CD14-positive monocyte (primary cell): ENCODE data around the gene UVRAG. TPM values are rescaled to one million over a fixed set of nuclear protein-coding genes. Genes with fewer than 3 reads are reported as not detected.

ENCODE experiments used
- DNase-seq, 3 donors: peaks; one replicate each; pipeline ENCODE4 v3.0.0-alpha.2; 2011 to 2022
- H2AFZ ChIP-seq: 2 replicates; pipeline ENCODE4 v1.6.0; 2012; ENCODE audit warnings: mild to moderate bottlenecking, low read depth, low read length, inconsistent platforms; ENCODE audit not compliant: insufficient read depth, poor library complexity, severe bottlenecking
- H3K27ac ChIP-seq, 2 donors: 1 replicate in 1 of 2; 2 replicates in 1 of 2; pipeline ENCODE4 v1.5.1; 2012 to 2013; ENCODE audit warnings: low read length in 2 of 2, control low read depth in 1 of 2, inconsistent platforms in 1 of 2, low read depth in 1 of 2, mild to moderate bottlenecking in 1 of 2
- H3K27me3 ChIP-seq, 2 donors: one replicate each; pipeline versions ENCODE4 v1.6.0 to v1.6.1; 2011 to 2013; ENCODE audit warnings: low read length in 2 of 2; ENCODE audit not compliant: control insufficient read depth in 2 of 2, insufficient read depth in 2 of 2
- H3K36me3 ChIP-seq, 2 donors: replicated peaks in 1 of 2; 1 replicate in 1 of 2; 2 replicates in 1 of 2; pipeline versions ENCODE4 v1.5.1 to v1.6.1; 2012 to 2013; ENCODE audit warnings: low read length in 2 of 2, control low read depth in 1 of 2, inconsistent platforms in 1 of 2, mild to moderate bottlenecking in 1 of 2; ENCODE audit not compliant: insufficient read depth in 2 of 2, control insufficient read depth in 1 of 2
- H3K4me1 ChIP-seq, 2 donors: 1 replicate in 1 of 2; 2 replicates in 1 of 2; pipeline versions ENCODE4 v1.5.1 to v1.6.1; 2012 to 2013; ENCODE audit warnings: low read length in 2 of 2, control low read depth in 1 of 2, inconsistent platforms in 1 of 2, mild to moderate bottlenecking in 1 of 2, moderate library complexity in 1 of 2; ENCODE audit not compliant: insufficient read depth in 2 of 2, control insufficient read depth in 1 of 2
- H3K4me2 ChIP-seq: replicated peaks from 2 replicates; pipeline ENCODE3; 2012; ENCODE audit warnings: low read length, moderate library complexity, mild to moderate bottlenecking; ENCODE audit not compliant: poor library complexity, severe bottlenecking; ENCODE audit errors: extremely low read depth
- H3K4me3 ChIP-seq, 3 experiments: fragments of 200-600 bp in 1 of 3; sonication (generic) in 1 of 3; replicated peaks in 1 of 3; 1 replicate in 2 of 3; 2 replicates in 1 of 3; pipeline ENCODE4 v1.5.1; 2011 to 2013; ENCODE audit warnings: low read length in 3 of 3, mild to moderate bottlenecking in 3 of 3, control low read depth in 2 of 3, low read depth in 2 of 3, inconsistent platforms in 1 of 3, moderate library complexity in 1 of 3
- H3K79me2 ChIP-seq: 2 replicates; pipeline ENCODE4 v1.6.0; 2012; ENCODE audit warnings: mild to moderate bottlenecking, control low read depth, inconsistent platforms, low read length, moderate library complexity; ENCODE audit not compliant: insufficient read depth
- H3K9ac ChIP-seq: 2 replicates; pipeline ENCODE4 v1.6.0; 2017; ENCODE audit warnings: low read length, mild to moderate bottlenecking; ENCODE audit not compliant: insufficient read depth, poor library complexity, severe bottlenecking
- H3K9me3 ChIP-seq, 2 donors: replicated peaks in 1 of 2; 1 replicate in 1 of 2; 2 replicates in 1 of 2; pipeline versions ENCODE4 v1.5.1 to v1.6.1; 2012 to 2013; ENCODE audit warnings: low read length in 2 of 2, control low read depth in 1 of 2; ENCODE audit not compliant: control insufficient read depth in 1 of 2, insufficient read depth in 1 of 2
- H4K20me1 ChIP-seq: 2 replicates; pipeline ENCODE4 v1.6.0; 2012; ENCODE audit warnings: mild to moderate bottlenecking, low read length, control low read depth, moderate library complexity; ENCODE audit not compliant: insufficient read depth
- H3K27ac Mint-ChIP-seq, 7 donors: one replicate each; pipeline ENCODE4 v1.8.0; 2020; ENCODE audit warnings: mild to moderate bottlenecking in 7 of 7, mixed read lengths in 7 of 7, moderate library complexity in 6 of 7, inconsistent platforms in 2 of 7
- H3K27me3 Mint-ChIP-seq, 3 donors: one replicate each; pipeline ENCODE4 v1.8.0; 2021 to 2022; ENCODE audit warnings: low read depth in 3 of 3, mild to moderate bottlenecking in 3 of 3, mixed read lengths in 3 of 3, moderate library complexity in 3 of 3, inconsistent platforms in 1 of 3
- H3K36me3 Mint-ChIP-seq, 2 donors: one replicate each; pipeline ENCODE4 v1.8.0; 2020; ENCODE audit warnings: mixed read lengths in 2 of 2, inconsistent platforms in 1 of 2, mild to moderate bottlenecking in 1 of 2
- H3K4me1 Mint-ChIP-seq: one replicate; pipeline ENCODE4 v1.8.0; 2020; ENCODE audit warnings: mild to moderate bottlenecking, mixed read lengths
- H3K4me3 Mint-ChIP-seq, 2 donors: one replicate each; pipeline ENCODE4 v1.8.0; 2020; ENCODE audit warnings: mild to moderate bottlenecking in 2 of 2, mixed read lengths in 2 of 2, moderate library complexity in 1 of 2
- H3K9me3 Mint-ChIP-seq, 7 donors: one replicate each; pipeline ENCODE4 v1.8.0; 2020 to 2022; ENCODE audit warnings: mixed read lengths in 7 of 7, mild to moderate bottlenecking in 6 of 7, moderate library complexity in 6 of 7, inconsistent platforms in 2 of 7
- CTCF ChIP-seq: fragments of 200-600 bp; IDR thresholded peaks from one replicate; pipeline ENCODE4 v1.8.0; 2022; ENCODE audit warnings: antibody characterized with exemption, mild to moderate bottlenecking
- WGBS: methylation state at CpG from one replicate; pipeline ENCODE4 v1.1.5; 2013; ENCODE audit warnings: missing lambda C conversion rate; ENCODE audit not compliant: insufficient coverage; 5-methylcytosine and 5-hydroxymethylcytosine counted together
- intact Hi-C, 2 donors: fragments of 100-400 bp; cut with micrococcal nuclease; formaldehyde crosslinking; loops; one replicate each; pipeline versions ENCODE4 v1.15.0 to v1.15.1; 2023
- polyA plus RNA-seq, 3 donors: library from polyadenylated mRNA; depleted of rRNA in 1 of 3; unstranded in 2 of 3; stranded (reverse) in 1 of 3; fragments of 300-500 nt in 2 of 3; fragments of >200 nt in 1 of 3; fragmentation: Illumina TruSeq in 2 of 3; gene quantifications; 1 replicate in 2 of 3; 2 replicates in 1 of 3; pipeline ENCODE4 v1.2.3, GENCODE V29; 2012 to 2021

The UVRAG gene
- polyA plus RNA-seq, 3 donors = 13.7 to 20.5 (median 20.0) TPM

- Histone ChIP-seq H3K27me3 (no peaks in the 10 kb centered on the region), H3K4me1 (peaks cover 53 to 58% of the 10 kb centered on the region in 2 donors), H3K27ac (no peak overlapping the region), H3K9me3 (no peaks in the 10 kb centered on the region), H2AFZ (no peak overlapping the region), H3K79me2 (no peaks in the 10 kb centered on the region), H3K9ac (no peak overlapping the region), H3K4me3 (no peak overlapping the region), H3K36me3 (peaks cover 13 to 23% of the 10 kb centered on the region in 2 donors), H4K20me1 (no peaks in the 10 kb centered on the region), H3K4me2 (no peak overlapping the region)
- Mint-ChIP-seq H3K9me3 (no peaks in the 10 kb centered on the region), H3K27me3 (peaks cover 0 to 3% (median 0%) of the 10 kb centered on the region in 3 donors), H3K36me3 (peaks cover 43 to 64% of the 10 kb centered on the region in 2 donors), H3K27ac (no peak overlapping the region), H3K4me1 (peaks cover 58% of the 10 kb centered on the region), H3K4me3 (no peak overlapping the region)
- WGBS = 94% methylated on average over 2 of the region's 3 CpGs
- DNase-seq = no peak
- TF ChIP-seq CTCF = no peak
- intact Hi-C loops = loop anchor here in 1 of 2 donors (10.0 kb wide), 1 partner anchor 46 kb away; no protein-coding TSS in a partner anchor
These were observed 34.1 kb upstream of the UVRAG start for GRCh38 chr11:75780888-75781287.

- H3K27me3 Mint-ChIP-seq = peaks cover 0 to 3% (median 0%) of the 10 kb centered on the region in 3 donors
- no peaks in the 10 kb centered on the region for H3K9me3 Mint-ChIP-seq
- intact Hi-C loops = loop anchor here in 1 of 2 donors (10.0 kb wide), 1 partner anchor 46 kb away; no protein-coding TSS in a partner anchor
- no peaks in the 10 kb centered on the region for H4K20me1 ChIP-seq
- H3K36me3 Mint-ChIP-seq = peaks cover 43 to 64% of the 10 kb centered on the region in 2 donors
- no peaks in the 10 kb centered on the region for H3K79me2 ChIP-seq
- peaks cover 54% of the 10 kb centered on the region for H3K4me1 Mint-ChIP-seq
- no peak overlapping the region for H3K4me3 Mint-ChIP-seq
- H3K27me3 ChIP-seq = no peaks in the 10 kb centered on the region
- peaks cover 49 to 54% of the 10 kb centered on the region in 2 donors for H3K4me1 ChIP-seq
- H3K36me3 ChIP-seq = peaks cover 18 to 28% of the 10 kb centered on the region in 2 donors
- H3K4me3 ChIP-seq = no peak overlapping the region
- DNase-seq = no peak
- no peak overlapping the region for H3K4me2 ChIP-seq
- no peak overlapping the region for H3K27ac ChIP-seq
- no peaks in the 10 kb centered on the region for H3K9me3 ChIP-seq
- H2AFZ ChIP-seq = no peak overlapping the region
- WGBS = 100% methylated on average over 3 of the region's 7 CpGs
- TF ChIP-seq CTCF = no peak
- H3K9ac ChIP-seq = no peak overlapping the region
- H3K27ac Mint-ChIP-seq = no peak overlapping the region
These were observed 33.7 kb upstream of the UVRAG start for GRCh38 chr11:75781296-75781695.
